ENCODE results near the gene GNLY. TPM values are rescaled to one million over a fixed set of nuclear protein-coding genes. Genes with fewer than 3 reads are reported as not detected.

Gene GNLY
- total RNA-seq, 2 donors from 2014 or later: not detected

- H3K27me3 ChIP-seq (ENCODE audit: control insufficient read depth, insufficient read depth, low read length, poor library complexity, severe bottlenecking): no peaks in the 10 kb centered on the region
- Mint-ChIP-seq H3K36me3 (ENCODE audit: low read depth) (no peaks in the 10 kb centered on the region), H3K27me3 (ENCODE audit: insufficient read depth) (no peaks in the 10 kb centered on the region), H3K4me3 (no peak overlapping the region), H3K4me1 (peaks cover 6% of the 10 kb centered on the region), H3K27ac (peak overlapping the region; percentile 61), H3K9me3 (no peaks in the 10 kb centered on the region)
- TF ChIP-seq, protein P1, sequence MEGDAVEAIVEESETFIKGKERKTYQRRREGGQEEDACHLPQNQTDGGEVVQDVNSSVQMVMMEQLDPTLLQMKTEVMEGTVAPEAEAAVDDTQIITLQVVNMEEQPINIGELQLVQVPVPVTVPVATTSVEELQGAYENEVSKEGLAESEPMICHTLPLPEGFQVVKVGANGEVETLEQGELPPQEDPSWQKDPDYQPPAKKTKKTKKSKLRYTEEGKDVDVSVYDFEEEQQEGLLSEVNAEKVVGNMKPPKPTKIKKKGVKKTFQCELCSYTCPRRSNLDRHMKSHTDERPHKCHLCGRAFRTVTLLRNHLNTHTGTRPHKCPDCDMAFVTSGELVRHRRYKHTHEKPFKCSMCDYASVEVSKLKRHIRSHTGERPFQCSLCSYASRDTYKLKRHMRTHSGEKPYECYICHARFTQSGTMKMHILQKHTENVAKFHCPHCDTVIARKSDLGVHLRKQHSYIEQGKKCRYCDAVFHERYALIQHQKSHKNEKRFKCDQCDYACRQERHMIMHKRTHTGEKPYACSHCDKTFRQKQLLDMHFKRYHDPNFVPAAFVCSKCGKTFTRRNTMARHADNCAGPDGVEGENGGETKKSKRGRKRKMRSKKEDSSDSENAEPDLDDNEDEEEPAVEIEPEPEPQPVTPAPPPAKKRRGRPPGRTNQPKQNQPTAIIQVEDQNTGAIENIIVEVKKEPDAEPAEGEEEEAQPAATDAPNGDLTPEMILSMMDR (conservative IDR thresholded peaks at IDR 0.05): no peak
- no peak overlapping the region for H3K27ac ChIP-seq (ENCODE audit: low read depth, low read length)
- H3K4me3 ChIP-seq (ENCODE audit: low read length): no peak overlapping the region
- H3K9ac ChIP-seq (ENCODE audit: extremely low read depth, low read length, poor library complexity, severe bottlenecking): no peak overlapping the region
- no peaks in the 10 kb centered on the region for H3K36me3 ChIP-seq (ENCODE audit: control insufficient read depth, insufficient read depth, low read length)
- no peaks in the 10 kb centered on the region for H3K9me3 ChIP-seq (ENCODE audit: control insufficient read depth, low read length)
- WGBS, 2 experiments (ENCODE audit: insufficient coverage in 1 of 2, insufficient read length in 1 of 2): 87 to 92% methylated on average over 4 to 10 of the region's 11 CpGs
- DNase-seq: no peak
- H3K4me1 ChIP-seq (ENCODE audit: control insufficient read depth, insufficient read depth, low read length): peaks cover 7% of the 10 kb centered on the region
Observed at GRCh38 chr2:85666435-85667316, 27.5 kb upstream of the GNLY start.

DNA sequence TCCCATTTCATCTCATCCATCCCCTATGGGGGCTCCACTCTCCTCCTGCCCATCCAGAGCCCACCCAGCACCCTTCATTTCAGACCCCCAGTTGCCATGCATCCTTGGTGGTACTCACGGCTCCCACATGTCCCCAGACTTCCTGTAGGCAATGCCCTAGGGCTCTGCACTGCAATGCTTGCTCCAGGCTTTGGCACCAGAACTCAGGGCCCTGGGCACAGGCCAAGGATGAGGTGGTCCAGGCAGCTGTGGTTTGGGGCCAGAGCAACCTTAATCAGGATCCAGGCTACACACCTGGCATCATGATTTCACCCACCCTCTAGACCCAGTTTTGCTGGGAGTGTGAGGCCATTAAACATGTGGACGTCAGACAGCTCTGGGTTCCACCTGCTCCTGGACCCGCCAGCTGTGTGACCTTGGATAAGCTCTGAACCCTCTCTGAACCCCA lies 26.6 kb upstream of the GNLY start:
- Mint-ChIP-seq H3K27ac (no peak overlapping the region), H3K36me3 (ENCODE audit: low read depth) (no peaks in the 10 kb centered on the region), H3K4me3 (no peak overlapping the region), H3K4me1 (peaks cover 6% of the 10 kb centered on the region), H3K9me3 (no peaks in the 10 kb centered on the region), H3K27me3 (ENCODE audit: insufficient read depth) (no peaks in the 10 kb centered on the region)
- Histone ChIP-seq H3K36me3 (ENCODE audit: control insufficient read depth, insufficient read depth, low read length) (no peaks in the 10 kb centered on the region), H3K27ac (ENCODE audit: low read depth, low read length) (no peak overlapping the region), H3K9me3 (ENCODE audit: control insufficient read depth, low read length) (no peaks in the 10 kb centered on the region), H3K9ac (ENCODE audit: extremely low read depth, low read length, poor library complexity, severe bottlenecking) (no peak overlapping the region), H3K4me3 (ENCODE audit: low read length) (no peak overlapping the region), H3K4me1 (ENCODE audit: control insufficient read depth, insufficient read depth, low read length) (peaks cover 7% of the 10 kb centered on the region), H3K27me3 (ENCODE audit: control insufficient read depth, insufficient read depth, low read length, poor library complexity, severe bottlenecking) (no peaks in the 10 kb centered on the region)
- WGBS, 2 experiments (ENCODE audit: insufficient coverage in 1 of 2, insufficient read length in 1 of 2): 92 to 94% methylated on average over 2 to 3 of the region's 3 CpGs
- DNase-seq: no peak
- TF ChIP-seq, protein P1 (conservative IDR thresholded peaks at IDR 0.05): no peak

- peaks cover 7% of the 10 kb centered on the region for H3K4me1 Mint-ChIP-seq
- TF ChIP-seq, protein P1 (conservative IDR thresholded peaks at IDR 0.05): no peak
- no peak for DNase-seq
- Histone ChIP-seq H3K27me3 (ENCODE audit: control insufficient read depth, insufficient read depth, low read length, poor library complexity, severe bottlenecking) (no peaks in the 10 kb centered on the region), H3K27ac (ENCODE audit: low read depth, low read length) (no peak within 1 kb of the TSS), H3K9ac (ENCODE audit: extremely low read depth, low read length, poor library complexity, severe bottlenecking) (no peak within 1 kb of the TSS), H3K4me3 (ENCODE audit: low read length) (no peak within 1 kb of the TSS), H3K36me3 (ENCODE audit: control insufficient read depth, insufficient read depth, low read length) (no peaks in the 10 kb centered on the region), H3K9me3 (ENCODE audit: control insufficient read depth, low read length) (no peaks in the 10 kb centered on the region), H3K4me1 (ENCODE audit: control insufficient read depth, insufficient read depth, low read length) (peaks cover 7% of the 10 kb centered on the region)
- peak within 1 kb of the TSS; percentile 33 for H3K27ac Mint-ChIP-seq
- H3K9me3 Mint-ChIP-seq: no peaks in the 10 kb centered on the region
- 88 to 96% methylated on average over 4 of the region's 5 CpGs for WGBS, 2 experiments (ENCODE audit: insufficient coverage in 1 of 2, insufficient read length in 1 of 2)
- H3K4me3 Mint-ChIP-seq: no peak within 1 kb of the TSS
- no peaks in the 10 kb centered on the region for H3K36me3 Mint-ChIP-seq (ENCODE audit: low read depth)
- H3K27me3 Mint-ChIP-seq (ENCODE audit: insufficient read depth): no peaks in the 10 kb centered on the region
Observed at GRCh38 chr2:85668009-85668856, 25.9 kb upstream of the GNLY start, which contains the start of gene SFTPB. SFTPB (minus strand) TSS chr2:85668199; CDS start chr2:85668183, 16 bp downstream.

Data from endodermal cell (in vitro differentiated cells).